Measurements from ENCODE around the gene VPS37B. TPM values are rescaled to one million over a fixed set of nuclear protein-coding genes. Genes with fewer than 3 reads are reported as not detected.

VPS37B gene
- total RNA-seq, 1 donor from 2014 or later, result 24.4 TPM

GRCh38 chr12:122860854-122861586, 34.9 kb downstream of the VPS37B start:
- Mint-ChIP-seq H3K27ac (ENCODE audit: unreplicated experiment) (no peak overlapping the region), H3K36me3 (ENCODE audit: low read depth) (peaks cover 6% of the 10 kb centered on the region), H3K4me1 (ENCODE audit: low read depth) (no peaks in the 10 kb centered on the region), H3K27me3 (ENCODE audit: low read depth) (no peaks in the 10 kb centered on the region), H3K9me3 (ENCODE audit: low read depth) (no peaks in the 10 kb centered on the region), H3K4me3 (ENCODE audit: unreplicated experiment) (no peak overlapping the region)
- no peak for TF ChIP-seq CTCF (IDR thresholded peaks at IDR 0.05)
- DNase-seq (ENCODE audit: low spot score), result no peak

- no peak for DNase-seq (ENCODE audit: low spot score)
- H3K27ac Mint-ChIP-seq (ENCODE audit: unreplicated experiment), result no peak overlapping the region
- no peaks in the 10 kb centered on the region for H3K9me3 Mint-ChIP-seq (ENCODE audit: low read depth)
- no peak overlapping the region for H3K4me3 Mint-ChIP-seq (ENCODE audit: unreplicated experiment)
- peak; percentile 89 for TF ChIP-seq CTCF (IDR thresholded peaks at IDR 0.05)
- H3K36me3 Mint-ChIP-seq (ENCODE audit: low read depth), result peaks cover 6% of the 10 kb centered on the region
- H3K27me3 Mint-ChIP-seq (ENCODE audit: low read depth), result no peaks in the 10 kb centered on the region
- H3K4me1 Mint-ChIP-seq (ENCODE audit: low read depth), result no peaks in the 10 kb centered on the region
These were observed 35.7 kb downstream of the VPS37B start for GRCh38 chr12:122860040-122860853.

GRCh38 chr12:122859303-122860039, 36.5 kb downstream of the VPS37B start:
- Mint-ChIP-seq H3K4me1 (ENCODE audit: low read depth) (no peaks in the 10 kb centered on the region), H3K4me3 (ENCODE audit: unreplicated experiment) (no peak overlapping the region), H3K9me3 (ENCODE audit: low read depth) (no peaks in the 10 kb centered on the region), H3K36me3 (ENCODE audit: low read depth) (peaks cover 2% of the 10 kb centered on the region), H3K27ac (ENCODE audit: unreplicated experiment) (no peak overlapping the region), H3K27me3 (ENCODE audit: low read depth) (no peaks in the 10 kb centered on the region)
- DNase-seq (ENCODE audit: low spot score), result no peak
- no peak for TF ChIP-seq CTCF (IDR thresholded peaks at IDR 0.05)

GRCh38 chr12:122858591-122859302, 37.2 kb downstream of the VPS37B start:
- H3K4me1 Mint-ChIP-seq (ENCODE audit: low read depth), result no peaks in the 10 kb centered on the region
- no peaks in the 10 kb centered on the region for H3K9me3 Mint-ChIP-seq (ENCODE audit: low read depth)
- no peak overlapping the region for H3K4me3 Mint-ChIP-seq (ENCODE audit: unreplicated experiment)
- H3K36me3 Mint-ChIP-seq (ENCODE audit: low read depth), result no peaks in the 10 kb centered on the region
- H3K27ac Mint-ChIP-seq (ENCODE audit: unreplicated experiment), result no peak overlapping the region
- no peak for TF ChIP-seq CTCF (IDR thresholded peaks at IDR 0.05)
- DNase-seq (ENCODE audit: low spot score), result peak; percentile 71
- H3K27me3 Mint-ChIP-seq (ENCODE audit: low read depth), result no peaks in the 10 kb centered on the region
